Thoracic aorta (tissue), 2 donors: ENCODE measurements around the gene TLX2. TPM values are rescaled to one million over a fixed set of nuclear protein-coding genes. Genes with fewer than 3 reads are reported as not detected.

Experiments
- ATAC-seq: fragments of 150-250 bp; one replicate; pipeline ENCODE4 v1.8.0; 2017; ENCODE audit warnings: low read depth; ENCODE audit not compliant: insufficient number of reproducible peaks, low FRiP score
- DNase-seq: peaks from one replicate; pipeline ENCODE4 v3.0.0-alpha.2; 2020; ENCODE audit warnings: low spot score
- H3K27ac ChIP-seq, 2 donors: fragments of 200-600 bp; sonication (generic); 1 replicate in 1 of 2; 2 replicates in 1 of 2; pipeline ENCODE4 v1.5.1; 2016; ENCODE audit warnings: mild to moderate bottlenecking in 2 of 2, moderate library complexity in 2 of 2
- H3K27me3 ChIP-seq: fragments of 200-600 bp; sonication (generic); replicated peaks from 2 replicates; pipeline ENCODE4 v1.6.0; 2016; ENCODE audit warnings: mild to moderate bottlenecking; ENCODE audit not compliant: insufficient read depth
- H3K36me3 ChIP-seq: fragments of 200-600 bp; sonication (generic); one replicate; pipeline ENCODE4 v1.5.1; 2016
- H3K4me1 ChIP-seq, 2 donors: fragments of 200-600 bp; sonication (generic); 1 replicate in 1 of 2; 2 replicates in 1 of 2; pipeline versions ENCODE4 v1.5.1 to v1.6.0; 2016; ENCODE audit warnings: low read depth in 2 of 2, mild to moderate bottlenecking in 1 of 2; ENCODE audit not compliant: control insufficient read depth in 1 of 2
- H3K4me3 ChIP-seq: fragments of 200-600 bp; sonication (generic); 2 replicates; pipeline ENCODE4 v1.5.1; 2016; ENCODE audit warnings: mild to moderate bottlenecking
- H3K9me3 ChIP-seq: fragments of 200-600 bp; sonication (generic); 2 replicates; pipeline ENCODE4 v1.5.1; 2016
- CTCF ChIP-seq: fragments of 200-600 bp; sonication (generic); IDR thresholded peaks from one replicate; pipeline ENCODE4 v1.5.1; 2019; ENCODE audit warnings: antibody characterized with exemption
- total RNA-seq, 2 donors: library from RNA; depleted of rRNA; stranded (reverse); fragments of >200 nt; gene quantifications; one replicate each; pipeline versions ENCODE4 v1.1.0 to v1.2.3, GENCODE V29; 2016

TLX2 gene
- total RNA-seq, 2 donors from 2014 or later, result not detected

- ATAC-seq (no peak), DNase-seq (no peak)
- no peaks in the 10 kb centered on the region for H3K27me3 ChIP-seq
- H3K36me3 ChIP-seq, result peaks cover 34% of the 10 kb centered on the region
- peak overlapping the region; percentile 65 to 81 for H3K27ac ChIP-seq
- no peak for TF ChIP-seq CTCF
- H3K4me1 ChIP-seq, result peaks cover 14 to 27% of the 10 kb centered on the region in 2 donors
- H3K4me3 ChIP-seq, result peak overlapping the region; percentile 100
- no peaks in the 10 kb centered on the region for H3K9me3 ChIP-seq
Observed at GRCh38 chr2:74530239-74531187, 16.3 kb downstream of the TLX2 start.

DNA sequence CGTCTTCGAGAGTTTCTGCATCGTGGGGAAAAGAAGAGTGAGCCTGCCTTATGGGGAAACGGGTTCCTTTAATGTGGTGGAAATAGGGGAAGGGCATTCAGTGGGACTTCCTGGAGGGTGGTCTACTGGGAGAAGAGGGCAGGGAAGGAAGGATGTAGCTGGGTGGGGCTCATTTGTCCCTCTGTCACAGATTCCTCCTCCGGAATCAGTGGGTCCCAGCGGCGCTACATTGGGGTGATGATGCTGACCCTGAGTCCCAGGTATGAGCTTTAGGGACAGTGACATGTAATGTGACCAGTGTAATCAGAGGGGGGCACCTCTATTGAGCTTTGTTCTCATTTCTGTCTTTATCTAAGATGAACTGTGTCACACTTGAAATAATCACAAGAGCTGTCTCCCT is 17.4 kb downstream of the TLX2 start:
- Histone ChIP-seq H3K27ac (no peak overlapping the region), H3K9me3 (no peaks in the 10 kb centered on the region), H3K27me3 (no peaks in the 10 kb centered on the region), H3K4me1 (peaks cover 14 to 27% of the 10 kb centered on the region in 2 donors), H3K36me3 (peaks cover 27% of the 10 kb centered on the region), H3K4me3 (no peak overlapping the region)
- no peak for DNase-seq
- TF ChIP-seq CTCF, result no peak
- no peak for ATAC-seq

GRCh38 chr2:74532222-74532621 is 18.0 kb downstream of the TLX2 start:
- Histone ChIP-seq H3K36me3 (peaks cover 22% of the 10 kb centered on the region), H3K27ac (no peak overlapping the region), H3K4me3 (no peak overlapping the region), H3K9me3 (no peaks in the 10 kb centered on the region), H3K4me1 (peaks cover 14 to 27% of the 10 kb centered on the region in 2 donors), H3K27me3 (no peaks in the 10 kb centered on the region)
- ATAC-seq (no peak), DNase-seq (no peak)
- TF ChIP-seq CTCF, result no peak

GRCh38 chr2:74533464-74533863 is 19.2 kb downstream of the TLX2 start:
- Histone ChIP-seq H3K27me3 (no peaks in the 10 kb centered on the region), H3K9me3 (no peaks in the 10 kb centered on the region), H3K4me1 (peaks cover 10 to 20% of the 10 kb centered on the region in 2 donors), H3K36me3 (peaks cover 15% of the 10 kb centered on the region), H3K4me3 (no peak overlapping the region), H3K27ac (no peak overlapping the region)
- TF ChIP-seq CTCF, result no peak
- DNase-seq (no peak), ATAC-seq (no peak)

- no peaks in the 10 kb centered on the region for H3K9me3 ChIP-seq
- DNase-seq (no peak), ATAC-seq (no peak)
- H3K4me3 ChIP-seq, result no peak overlapping the region
- no peak overlapping the region for H3K27ac ChIP-seq
- H3K27me3 ChIP-seq, result no peaks in the 10 kb centered on the region
- H3K36me3 ChIP-seq, result peaks cover 15% of the 10 kb centered on the region
- no peak for TF ChIP-seq CTCF
- H3K4me1 ChIP-seq, result peaks cover 5 to 14% of the 10 kb centered on the region in 2 donors
Observed at GRCh38 chr2:74534411-74534810, 20.2 kb downstream of the TLX2 start.
